Tibial nerve (tissue), 4 donors: ENCODE data around the gene IER3. TPM values are rescaled to one million over a fixed set of nuclear protein-coding genes. Genes with fewer than 3 reads are reported as not detected.
A peak's percentile ranks its signal among the peaks of the same experiment; 100 is the strongest.

Experiments used
- DNase-seq, 2 donors: peaks; one replicate each; pipeline ENCODE4 v3.0.0-alpha.2; 2019; ENCODE audit warnings: low spot score in 2 of 2
- H3K27ac ChIP-seq, 4 donors: fragments of 200-600 bp; sonication (generic) in 3 of 4; one replicate each; pipeline ENCODE4 v1.5.1; 2017 to 2019; ENCODE audit warnings: mild to moderate bottlenecking in 1 of 4
- H3K27me3 ChIP-seq, 2 donors: fragments of 200-600 bp; sonication (generic) in 1 of 2; one replicate each; pipeline versions ENCODE4 v1.5.1 to v1.6.0; 2017 to 2019
- H3K36me3 ChIP-seq, 3 donors: fragments of 200-600 bp; sonication (generic); one replicate each; pipeline ENCODE4 v1.5.1; 2018 to 2019
- H3K4me1 ChIP-seq, 4 donors: fragments of 200-600 bp; sonication (generic) in 3 of 4; one replicate each; pipeline ENCODE4 v1.5.1; 2017 to 2019
- H3K4me3 ChIP-seq, 4 donors: fragments of 200-600 bp; sonication (generic) in 3 of 4; one replicate each; pipeline ENCODE4 v1.5.1; 2017 to 2019; ENCODE audit warnings: mild to moderate bottlenecking in 1 of 4, moderate library complexity in 1 of 4
- H3K9me3 ChIP-seq, 4 donors: fragments of 200-600 bp; sonication (generic) in 3 of 4; one replicate each; pipeline ENCODE4 v1.5.1; 2017 to 2019
- EP300 ChIP-seq, 2 donors: sonication (generic); formaldehyde crosslinking; IDR thresholded peaks; one replicate each; pipeline ENCODE4 v1.6.1; 2017; ENCODE audit warnings: antibody characterized with exemption in 2 of 2, mild to moderate bottlenecking in 1 of 2
- POLR2A ChIP-seq, 2 donors: fragments of 450-650 bp; IDR thresholded peaks; one replicate each; pipeline ENCODE4 v1.6.1; 2017; ENCODE audit warnings: antibody characterized with exemption in 2 of 2, mild to moderate bottlenecking in 2 of 2, moderate library complexity in 2 of 2
- WGBS, 2 donors: methylation state at CpG; one replicate each; pipeline ENCODE4 v1.1.5; 2018; 5-methylcytosine and 5-hydroxymethylcytosine counted together
- total RNA-seq, 4 donors: library from RNA; depleted of rRNA; stranded (reverse); fragments of >200 nt; gene quantifications; one replicate each; pipeline ENCODE4 v1.1.0, GENCODE V29; 2016
- TF ChIP-seq, protein P1 (sequence below), 5 experiments: fragments of 200-600 bp in 3 of 5; fragments of 450-650 bp in 2 of 5; sonication (generic) in 3 of 5; IDR thresholded peaks; one replicate each; pipeline ENCODE4 v1.5.1; 2016 to 2019; ENCODE audit warnings: antibody characterized with exemption in 5 of 5, mild to moderate bottlenecking in 3 of 5, moderate library complexity in 2 of 5

The IER3 gene
- total RNA-seq, 4 donors from 2014 or later: 4.5 to 15.3 (median 8.0) TPM

- no peaks in the 10 kb centered on the region for H3K27me3 ChIP-seq
- peak overlapping the region; percentile 49 to 98 (median 96) for H3K27ac ChIP-seq
- DNase-seq: no peak
- H3K9me3 ChIP-seq: no peaks in the 10 kb centered on the region
- TF ChIP-seq, protein P1, sequence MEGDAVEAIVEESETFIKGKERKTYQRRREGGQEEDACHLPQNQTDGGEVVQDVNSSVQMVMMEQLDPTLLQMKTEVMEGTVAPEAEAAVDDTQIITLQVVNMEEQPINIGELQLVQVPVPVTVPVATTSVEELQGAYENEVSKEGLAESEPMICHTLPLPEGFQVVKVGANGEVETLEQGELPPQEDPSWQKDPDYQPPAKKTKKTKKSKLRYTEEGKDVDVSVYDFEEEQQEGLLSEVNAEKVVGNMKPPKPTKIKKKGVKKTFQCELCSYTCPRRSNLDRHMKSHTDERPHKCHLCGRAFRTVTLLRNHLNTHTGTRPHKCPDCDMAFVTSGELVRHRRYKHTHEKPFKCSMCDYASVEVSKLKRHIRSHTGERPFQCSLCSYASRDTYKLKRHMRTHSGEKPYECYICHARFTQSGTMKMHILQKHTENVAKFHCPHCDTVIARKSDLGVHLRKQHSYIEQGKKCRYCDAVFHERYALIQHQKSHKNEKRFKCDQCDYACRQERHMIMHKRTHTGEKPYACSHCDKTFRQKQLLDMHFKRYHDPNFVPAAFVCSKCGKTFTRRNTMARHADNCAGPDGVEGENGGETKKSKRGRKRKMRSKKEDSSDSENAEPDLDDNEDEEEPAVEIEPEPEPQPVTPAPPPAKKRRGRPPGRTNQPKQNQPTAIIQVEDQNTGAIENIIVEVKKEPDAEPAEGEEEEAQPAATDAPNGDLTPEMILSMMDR (IDR thresholded peaks at IDR 0.05): no peak
- no peak for TF ChIP-seq EP300 (IDR thresholded peaks at IDR 0.05)
- TF ChIP-seq POLR2A (IDR thresholded peaks at IDR 0.05): no peak
- peaks cover 0 to 26% (median 12%) of the 10 kb centered on the region in 3 donors for H3K36me3 ChIP-seq
- H3K4me1 ChIP-seq: peaks cover 0 to 66% (median 21%) of the 10 kb centered on the region in 4 donors
- H3K4me3 ChIP-seq: peak overlapping the region; percentile 49 to 95 (median 82)
- 22 to 24% methylated on average over 54 of the region's 55 CpGs for WGBS, 2 donors
Observed at GRCh38 chr6:30743099-30744053, 971 bp downstream of the IER3 start.

DNA sequence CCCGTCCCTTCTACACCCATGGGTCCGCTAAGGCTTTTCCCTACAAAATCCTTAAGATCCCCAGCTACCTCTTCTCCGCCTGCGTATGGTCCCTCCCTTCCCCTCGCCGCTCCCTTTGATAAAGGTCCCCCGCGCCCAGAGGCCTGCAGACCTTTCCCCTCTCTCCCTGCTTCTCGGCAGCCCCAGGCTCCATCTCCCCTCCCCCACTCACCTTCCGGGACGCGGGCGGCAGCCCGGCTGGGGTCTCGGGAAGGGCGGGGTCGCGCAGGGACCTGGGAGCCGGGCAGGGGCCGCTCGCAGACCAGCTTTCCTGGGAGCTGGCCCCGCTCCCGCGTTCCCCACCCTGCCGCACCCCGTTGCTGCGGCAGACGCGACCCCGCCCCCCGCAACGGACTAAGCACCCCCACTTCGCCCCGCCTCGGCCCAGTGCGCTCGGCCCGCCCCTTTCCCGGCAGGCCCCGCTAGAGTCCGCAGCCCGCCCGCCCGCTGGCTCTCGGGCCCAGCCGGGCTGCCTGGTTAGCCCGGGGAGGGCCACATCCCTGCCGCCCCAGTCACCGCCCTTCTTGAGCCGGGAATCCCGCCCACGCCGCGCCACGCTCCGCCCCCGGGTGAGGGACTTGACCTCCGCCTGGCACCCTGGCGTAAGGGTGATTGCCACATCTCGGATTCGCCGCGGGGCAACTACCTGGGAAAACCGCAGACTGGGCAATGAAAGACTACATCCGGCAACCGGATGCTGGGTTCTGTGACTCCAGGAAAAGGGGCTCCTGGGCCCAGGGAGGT, 1.8 kb downstream of the IER3 start, which contains the start of gene FLOT1:
Gene FLOT1, minus strand, starts transcription at position 372 of the 783 bp plus-strand sequence. CDS start 498 bp downstream, outside the sequence.
- Histone ChIP-seq H3K36me3 (peaks cover 0 to 35% (median 12%) of the 10 kb centered on the region in 3 donors), H3K4me1 (peaks cover 0 to 66% (median 24%) of the 10 kb centered on the region in 4 donors), H3K9me3 (no peaks in the 10 kb centered on the region), H3K27ac (peak within 1 kb of the TSS; percentile 49 to 98 (median 96)), H3K27me3 (no peaks in the 10 kb centered on the region), H3K4me3 (peak within 1 kb of the TSS; percentile 49 to 95 (median 82))
- WGBS, 2 donors: 0% methylated on average over 19 to 35 of the region's 66 CpGs
- TF ChIP-seq POLR2A (IDR thresholded peaks at IDR 0.05) (peak; percentile 21 to 48), EP300 (IDR thresholded peaks at IDR 0.05) (peak; percentile 17 to 89)
- TF ChIP-seq, protein P1 (IDR thresholded peaks at IDR 0.05): no peak
- peak; percentile 94 for DNase-seq

DNA sequence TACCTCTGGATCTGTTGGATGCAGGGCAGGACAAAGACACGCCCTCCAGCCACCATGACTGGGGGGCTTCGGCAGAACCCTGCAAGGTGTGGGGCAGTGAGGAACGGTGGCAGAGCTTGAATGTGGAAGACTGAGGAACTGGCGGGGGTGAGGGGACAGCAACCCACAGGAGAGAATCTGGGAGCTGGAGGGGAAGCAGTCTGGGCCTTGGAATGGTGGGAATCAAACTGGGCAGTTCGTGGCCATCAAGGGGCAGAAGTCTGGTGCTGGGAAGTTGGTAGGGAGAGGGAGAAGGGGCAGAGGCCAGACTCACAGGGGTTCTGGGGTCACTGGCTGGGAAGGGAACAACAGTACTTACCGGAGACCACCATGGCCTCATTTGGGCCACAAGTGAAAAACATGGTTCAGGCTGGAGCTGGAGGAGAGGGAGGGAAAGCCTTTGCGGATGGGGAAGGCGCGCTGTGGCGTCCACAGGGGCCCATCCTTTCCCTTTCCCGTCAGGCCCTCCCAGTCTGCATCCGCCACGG, 2.5 kb downstream of the IER3 start:
- 7 to 8% methylated on average over 13 of the region's 13 CpGs for WGBS, 2 donors
- Histone ChIP-seq H3K4me3 (peak overlapping the region; percentile 49 to 95 (median 82)), H3K4me1 (peaks cover 0 to 66% (median 24%) of the 10 kb centered on the region in 4 donors)

DNA sequence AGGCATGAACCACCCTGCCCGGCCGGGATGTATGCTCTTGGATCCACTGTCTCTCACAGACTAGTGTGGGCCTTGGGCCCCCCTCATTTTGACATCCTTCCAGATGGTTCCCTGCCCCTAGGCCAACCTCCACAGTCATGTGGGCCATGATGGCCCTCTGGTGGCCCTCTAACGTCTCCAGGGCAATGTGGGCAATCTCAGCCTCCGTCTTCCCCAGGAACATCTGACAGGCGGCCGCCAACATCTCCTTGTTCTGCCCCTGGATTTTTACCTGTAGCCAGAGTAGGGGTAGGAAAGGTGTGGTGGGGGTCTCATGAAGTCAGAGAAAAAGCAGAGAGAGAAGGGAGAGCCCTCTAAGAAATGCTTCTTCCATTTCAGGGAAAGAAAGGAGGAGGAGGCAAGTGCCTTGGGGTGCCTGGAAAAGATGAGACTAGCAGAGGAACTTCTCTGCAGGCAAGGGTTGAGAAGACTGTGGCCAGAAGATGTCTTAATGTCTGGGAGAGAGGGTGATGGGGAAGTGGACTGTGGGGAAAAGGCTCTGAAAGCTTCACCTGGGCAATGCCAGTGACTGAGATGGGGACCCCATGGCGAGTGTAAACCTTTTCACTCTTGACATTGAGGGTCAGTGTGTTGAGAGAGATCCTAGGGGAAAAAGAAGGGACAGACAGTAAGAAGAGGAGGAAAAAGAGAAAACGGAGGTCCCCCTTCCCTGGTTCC, 3.1 kb downstream of the IER3 start:
- WGBS, 2 donors: 65 to 71% methylated on average over 8 of the region's 8 CpGs
- H3K4me1 ChIP-seq: peaks cover 0 to 66% (median 24%) of the 10 kb centered on the region in 4 donors
- no peak for DNase-seq
- H3K27me3 ChIP-seq: no peaks in the 10 kb centered on the region
- no peaks in the 10 kb centered on the region for H3K9me3 ChIP-seq
- H3K27ac ChIP-seq: peak overlapping the region; percentile 49 to 98 (median 96)
- no peak for TF ChIP-seq POLR2A (IDR thresholded peaks at IDR 0.05)
- TF ChIP-seq EP300 (IDR thresholded peaks at IDR 0.05): no peak
- TF ChIP-seq, protein P1 (IDR thresholded peaks at IDR 0.05): no peak
- H3K36me3 ChIP-seq: peaks cover 0 to 48% (median 12%) of the 10 kb centered on the region in 3 donors
- H3K4me3 ChIP-seq: peak overlapping the region; percentile 49 to 95 (median 82)

More for the DNA sequence above, 2.5 kb downstream of the IER3 start:
- Histone ChIP-seq H3K9me3 (no peaks in the 10 kb centered on the region), H3K27me3 (no peaks in the 10 kb centered on the region), H3K36me3 (peaks cover 0 to 42% (median 12%) of the 10 kb centered on the region in 3 donors), H3K27ac (peak overlapping the region; percentile 49 to 98 (median 96))
- TF ChIP-seq, protein P1 (IDR thresholded peaks at IDR 0.05): no peak
- TF ChIP-seq EP300 (IDR thresholded peaks at IDR 0.05) (no peak), POLR2A (IDR thresholded peaks at IDR 0.05) (no peak)
- no peak for DNase-seq
